GM19240 (cell line): ENCODE data around the gene CLEC2A.
"Not testable (repeated sequence)": the region's sequence is repeated elsewhere in the genome, so short reads cannot be mapped to it uniquely, and the experiment has no call there.

Experiments
- DNase-seq: peaks from one replicate; pipeline ENCODE4 v3.0.0; 2011; ENCODE audit warnings: low spot score; ENCODE audit not compliant: insufficient read length

Gene CLEC2A, protein sequence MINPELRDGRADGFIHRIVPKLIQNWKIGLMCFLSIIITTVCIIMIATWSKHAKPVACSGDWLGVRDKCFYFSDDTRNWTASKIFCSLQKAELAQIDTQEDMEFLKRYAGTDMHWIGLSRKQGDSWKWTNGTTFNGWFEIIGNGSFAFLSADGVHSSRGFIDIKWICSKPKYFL

GRCh38 chr12:9932270-9932669 lies at the start of gene CLEC2A:
TSS of gene CLEC2A (minus strand) at chr12:9932370. CDS start at chr12:9932329, 41 bp downstream.
- DNase-seq: no peak

DNA sequence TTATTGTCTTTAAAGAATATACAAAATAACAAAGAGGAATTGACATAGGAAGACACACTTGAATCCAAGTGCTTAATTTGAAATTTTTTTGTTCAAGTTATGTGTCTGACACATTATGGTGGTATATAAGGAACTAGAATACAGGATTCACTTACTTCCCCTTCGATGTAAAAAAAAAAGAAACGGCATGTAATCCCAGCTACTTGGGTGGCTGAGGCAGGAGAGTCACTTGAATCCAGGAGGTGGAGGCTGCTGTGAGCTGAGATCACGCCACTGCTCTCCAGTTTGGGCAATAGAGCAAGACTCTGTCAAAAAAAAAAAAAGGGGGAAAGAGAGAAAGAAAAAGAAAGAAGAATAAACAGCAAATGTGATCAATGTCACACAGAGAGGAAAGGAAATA lies 48.0 kb upstream of the CLEC2A start:
- no peak for DNase-seq

GRCh38 chr12:9977916-9978315 lies 45.7 kb upstream of the CLEC2A start:
- DNase-seq: no peak

GRCh38 chr12:9976626-9977025 lies 44.5 kb upstream of the CLEC2A start:
- DNase-seq: not testable (repeated sequence)

GRCh38 chr12:9975614-9976013 lies 43.4 kb upstream of the CLEC2A start:
- DNase-seq: no peak

GRCh38 chr12:9974731-9975130 lies 42.6 kb upstream of the CLEC2A start:
- DNase-seq: not testable (repeated sequence)

- no peak for DNase-seq
Observed at GRCh38 chr12:9973949-9974348, 41.8 kb upstream of the CLEC2A start.

- DNase-seq: no peak
Observed at GRCh38 chr12:9971181-9971580, 39.0 kb upstream of the CLEC2A start, which contains the start of gene CLEC12A. TSS of gene CLEC12A (plus strand) at chr12:9971409. CDS start at chr12:9971597, 188 bp downstream.

DNA sequence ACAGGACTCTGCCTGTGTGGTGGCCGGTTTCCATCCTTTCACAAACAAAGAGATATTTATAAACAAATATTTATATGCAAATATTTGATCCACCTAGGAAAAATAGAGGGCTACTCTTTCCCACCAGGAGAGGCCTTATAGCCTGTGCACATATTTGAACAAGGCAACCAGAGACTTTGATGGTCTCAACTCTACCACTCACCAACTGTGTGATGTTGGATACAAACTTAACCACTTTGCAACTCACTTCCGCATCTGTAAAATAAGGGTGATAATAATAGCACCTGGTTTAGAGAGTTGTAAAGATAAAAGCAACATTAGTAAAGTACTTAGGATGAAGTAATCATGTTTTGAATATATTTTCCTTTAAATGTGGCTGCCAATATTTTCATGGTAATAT lies 37.5 kb upstream of the CLEC2A start:
- DNase-seq: no peak

DNA sequence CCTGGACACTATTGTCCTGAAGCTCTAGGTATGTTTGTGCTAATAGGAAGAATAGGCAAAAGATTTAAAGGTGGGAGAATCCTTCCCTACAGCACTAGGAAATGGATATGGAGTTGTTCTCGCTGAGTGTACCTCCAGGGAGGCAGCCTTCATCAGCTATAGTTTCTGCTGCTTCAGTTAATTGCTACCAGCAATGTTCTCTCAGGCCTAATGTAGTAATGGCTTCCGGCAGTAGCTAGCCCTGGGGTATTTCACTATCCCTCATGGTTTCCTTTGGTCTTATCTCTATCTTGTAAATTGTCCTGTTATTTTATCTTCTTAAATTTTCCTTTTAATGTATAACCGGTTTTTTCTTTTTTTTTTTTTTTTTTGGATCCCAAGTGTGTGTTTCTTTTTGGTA lies 29.7 kb upstream of the CLEC2A start:
- DNase-seq: no peak

DNA sequence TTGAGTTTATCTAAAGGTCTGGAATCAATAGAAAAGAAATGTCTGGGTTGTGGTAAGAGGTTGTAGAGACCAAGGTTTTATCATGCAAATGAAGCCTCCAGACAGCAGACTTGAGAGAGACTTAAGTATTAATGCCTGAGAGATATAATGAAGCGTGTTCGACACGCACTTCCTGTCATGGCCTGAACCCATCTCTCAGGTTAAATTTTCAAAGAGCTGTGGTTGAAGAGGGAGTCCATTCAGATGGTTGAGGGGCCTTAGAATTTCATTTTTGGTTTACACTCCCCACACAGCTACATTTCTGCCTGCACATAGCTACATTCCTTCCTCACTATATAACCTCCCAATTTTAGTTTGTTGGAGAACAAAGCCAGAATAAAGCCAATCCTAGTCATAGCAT lies 28.9 kb upstream of the CLEC2A start:
- no peak for DNase-seq

GRCh38 chr12:9960590-9960989 lies 28.4 kb upstream of the CLEC2A start:
- no peak for DNase-seq

- no peak for DNase-seq
Observed at GRCh38 chr12:9957834-9958233, 25.7 kb upstream of the CLEC2A start.

DNA sequence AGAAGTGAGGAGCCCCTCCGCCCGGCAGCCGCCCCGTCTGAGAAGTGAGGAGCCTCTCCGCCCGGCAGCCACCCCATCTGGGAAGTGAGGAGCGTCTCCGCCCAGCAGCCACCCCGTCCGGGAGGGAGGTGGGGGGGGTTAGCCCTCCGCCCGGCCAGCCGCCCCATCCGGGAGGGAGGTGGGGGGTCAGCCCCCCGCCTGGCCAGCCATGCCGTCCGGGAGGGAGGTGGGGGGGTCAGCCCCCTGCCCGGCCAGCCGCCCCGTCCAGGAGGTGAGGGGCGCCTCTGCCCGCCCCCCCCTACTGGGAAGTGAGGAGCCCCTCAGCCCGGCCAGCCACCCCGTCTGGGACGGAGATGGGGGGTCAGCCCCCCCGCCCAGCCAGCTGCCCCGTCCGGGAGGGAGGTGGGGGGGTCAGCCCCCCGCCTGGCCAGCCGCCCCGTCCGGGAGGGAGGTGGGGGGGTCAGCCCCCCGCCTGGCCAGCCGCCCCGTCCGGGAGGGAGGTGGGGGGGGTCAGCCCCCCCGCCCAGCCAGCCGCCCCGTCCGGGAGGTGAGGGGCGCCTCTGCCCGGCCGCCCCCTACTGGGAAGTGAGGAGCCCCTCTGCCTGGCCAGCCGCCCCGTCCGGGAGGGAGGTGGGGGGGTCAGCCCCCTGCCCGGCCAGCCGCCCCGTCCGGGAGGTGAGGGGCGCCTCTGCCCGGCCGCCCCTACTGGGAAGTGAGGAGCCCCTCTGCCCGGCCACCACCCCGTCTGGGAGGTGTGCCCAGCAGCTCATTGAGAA lies 21.0 kb upstream of the CLEC2A start:
- not testable (repeated sequence) for DNase-seq

DNA sequence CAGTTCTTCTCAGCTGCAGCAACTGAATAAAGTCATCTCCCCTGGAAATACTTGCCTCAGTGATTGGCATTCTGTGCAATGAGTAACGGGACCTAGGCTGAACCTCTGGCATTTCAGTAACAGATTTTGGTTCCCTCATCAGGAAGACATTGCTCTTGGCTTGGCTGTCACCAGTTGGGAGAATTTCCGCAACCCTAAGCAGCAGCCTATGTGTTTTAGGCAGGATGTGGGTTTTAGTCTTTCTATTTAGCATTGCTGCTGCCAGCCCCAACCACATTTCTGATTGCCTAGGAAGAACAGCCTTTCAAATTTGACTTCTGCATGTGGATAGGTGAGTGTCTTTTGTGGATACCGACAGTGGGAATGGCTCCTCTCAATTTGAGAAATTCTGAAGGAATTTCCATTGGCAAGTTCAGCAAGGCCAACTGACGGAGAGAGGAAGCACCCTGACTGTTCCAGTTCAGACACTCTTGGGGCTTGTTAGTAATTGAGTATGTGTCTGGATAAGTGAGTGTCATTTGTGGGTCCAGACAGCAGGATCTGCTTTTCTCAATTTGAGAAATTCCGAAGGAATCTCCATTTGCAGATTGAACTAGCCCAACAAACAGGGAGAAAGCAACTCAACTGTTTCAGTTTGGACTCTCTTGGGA lies 19.0 kb upstream of the CLEC2A start:
- DNase-seq: no peak

GRCh38 chr12:9948606-9949296 lies 16.6 kb upstream of the CLEC2A start:
- DNase-seq: peak; percentile 40

GRCh38 chr12:9947674-9948073 lies 15.5 kb upstream of the CLEC2A start:
- no peak for DNase-seq

- no peak for DNase-seq
Observed at GRCh38 chr12:9944391-9944790, 12.2 kb upstream of the CLEC2A start.

DNA sequence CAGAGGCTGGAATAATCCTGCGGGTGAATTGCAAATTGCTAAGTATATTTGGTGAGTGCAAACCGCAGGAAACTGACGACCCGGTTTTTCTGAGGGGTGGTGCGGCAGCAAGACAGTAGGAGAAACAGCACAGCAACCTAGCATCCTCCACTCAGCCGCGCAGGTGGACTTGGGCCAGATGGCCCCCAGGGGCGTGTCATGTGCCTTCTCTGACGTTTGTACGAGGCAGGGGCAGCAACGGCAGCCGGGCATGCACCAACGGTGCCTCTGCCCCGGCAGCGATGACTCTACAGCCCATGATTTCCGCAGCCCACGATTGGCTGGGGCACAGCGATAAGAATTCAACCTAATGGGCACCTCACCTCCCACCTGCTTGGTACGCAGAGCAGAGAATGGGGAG lies 11.1 kb upstream of the CLEC2A start:
- no peak for DNase-seq

DNA sequence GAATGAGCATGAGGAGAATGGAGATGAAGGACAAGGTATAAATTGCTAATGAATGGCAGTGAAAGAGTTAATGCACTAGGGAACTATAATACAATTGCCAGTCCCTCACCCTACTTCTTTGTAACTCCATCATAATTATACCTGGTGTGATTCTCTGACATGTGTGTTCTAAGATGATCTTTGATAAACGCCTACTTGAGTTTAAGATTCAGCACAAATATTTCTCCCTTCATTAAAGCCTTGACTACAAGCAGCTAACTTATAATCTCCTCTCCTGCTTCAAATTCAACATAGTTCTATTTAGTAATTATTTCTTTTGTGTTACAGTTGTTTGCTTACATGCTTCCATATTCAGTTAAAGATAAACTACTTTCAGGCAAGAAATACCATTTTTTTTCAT lies 9.7 kb upstream of the CLEC2A start:
- DNase-seq: no peak

- no peak for DNase-seq
Observed at GRCh38 chr12:9940375-9940774, 8.2 kb upstream of the CLEC2A start.

DNA sequence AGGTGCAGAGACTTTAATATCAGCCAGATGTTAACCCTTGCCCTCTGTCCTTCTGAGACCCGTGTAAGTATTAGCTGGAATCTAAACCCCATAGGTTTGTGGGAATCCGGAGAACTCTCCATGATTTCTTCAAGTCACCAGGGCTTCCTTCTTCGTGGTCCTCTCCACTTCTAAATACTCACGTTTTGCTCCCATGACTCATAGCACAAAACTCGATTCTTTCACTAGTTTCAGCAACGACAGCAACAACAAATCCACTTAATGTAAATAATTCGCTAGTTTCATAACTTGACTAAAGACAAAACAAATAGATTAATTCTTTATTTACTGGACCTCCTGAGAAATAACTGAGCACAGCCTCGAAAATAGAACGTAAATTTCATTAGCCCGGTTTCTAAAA lies 4.4 kb upstream of the CLEC2A start:
- DNase-seq: no peak
